Ramos (cell line): Measurements from ENCODE around the gene TRPM5.

Source experiments
- in situ Hi-C: fragments of 300-500 bp; cut with MboI; formaldehyde crosslinking; loops from one replicate; pipeline ENCODE4 v1.14.3; 2022; ENCODE audit warnings: low sequenced_read_pairs; ENCODE audit not compliant: unreplicated experiment

The TRPM5 gene

DNA sequence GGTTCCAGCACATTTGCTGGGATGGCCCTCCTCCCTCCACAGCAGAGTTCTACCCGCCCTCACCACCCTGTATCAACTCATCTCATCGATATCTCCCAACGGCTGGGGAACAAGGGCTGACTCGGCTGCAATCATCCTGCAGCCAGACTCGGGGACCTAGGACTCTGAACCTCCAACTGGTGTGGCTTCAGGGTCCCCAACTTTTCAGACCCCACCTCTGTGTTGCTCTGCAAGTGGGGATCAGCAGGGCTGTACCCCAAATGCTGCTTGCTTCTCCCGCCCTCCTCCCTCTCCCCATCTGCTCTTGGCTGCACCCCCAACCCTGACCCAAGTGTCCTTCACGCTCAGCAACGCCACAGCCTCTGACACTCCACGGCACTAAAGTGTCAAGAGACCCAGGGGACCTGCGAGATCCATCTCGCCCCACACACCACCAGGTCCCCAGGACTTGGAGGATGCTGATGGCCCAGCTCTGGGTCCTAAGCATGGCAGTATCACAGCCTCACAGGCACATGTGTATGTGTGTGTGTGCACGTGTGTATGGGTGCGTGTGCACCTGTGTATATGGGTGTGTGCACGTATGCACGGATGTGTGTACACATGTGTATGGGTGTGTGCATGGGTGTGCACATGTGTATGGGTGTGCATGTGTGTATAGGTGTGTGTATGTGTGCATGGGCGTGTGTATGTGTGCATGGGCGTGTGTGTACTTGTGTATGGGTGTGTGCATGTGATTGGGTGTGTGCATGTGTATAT lies 26.9 kb upstream of the TRPM5 start:
- in situ Hi-C loops, result no loop called here

DNA sequence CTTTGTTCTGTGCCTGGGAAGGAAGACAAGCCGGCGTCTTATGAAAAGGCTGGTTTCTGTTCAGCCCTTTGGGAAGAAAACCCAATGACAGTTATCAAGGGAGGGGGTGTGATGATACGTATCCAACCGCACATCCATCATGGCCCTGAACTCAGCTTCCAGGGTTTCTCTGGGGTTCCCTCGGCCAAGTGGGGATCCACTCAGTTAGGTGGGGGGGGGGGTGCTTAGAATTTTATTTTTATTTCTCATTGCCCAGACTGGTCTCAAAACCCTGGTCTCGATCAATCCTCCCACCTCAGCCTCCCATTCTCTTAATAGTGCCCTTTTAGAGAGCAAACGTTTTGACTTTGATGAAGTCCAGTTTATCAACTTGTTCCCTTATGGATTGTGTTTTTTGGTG lies 26.2 kb upstream of the TRPM5 start:
- in situ Hi-C loops, result no loop called here

DNA sequence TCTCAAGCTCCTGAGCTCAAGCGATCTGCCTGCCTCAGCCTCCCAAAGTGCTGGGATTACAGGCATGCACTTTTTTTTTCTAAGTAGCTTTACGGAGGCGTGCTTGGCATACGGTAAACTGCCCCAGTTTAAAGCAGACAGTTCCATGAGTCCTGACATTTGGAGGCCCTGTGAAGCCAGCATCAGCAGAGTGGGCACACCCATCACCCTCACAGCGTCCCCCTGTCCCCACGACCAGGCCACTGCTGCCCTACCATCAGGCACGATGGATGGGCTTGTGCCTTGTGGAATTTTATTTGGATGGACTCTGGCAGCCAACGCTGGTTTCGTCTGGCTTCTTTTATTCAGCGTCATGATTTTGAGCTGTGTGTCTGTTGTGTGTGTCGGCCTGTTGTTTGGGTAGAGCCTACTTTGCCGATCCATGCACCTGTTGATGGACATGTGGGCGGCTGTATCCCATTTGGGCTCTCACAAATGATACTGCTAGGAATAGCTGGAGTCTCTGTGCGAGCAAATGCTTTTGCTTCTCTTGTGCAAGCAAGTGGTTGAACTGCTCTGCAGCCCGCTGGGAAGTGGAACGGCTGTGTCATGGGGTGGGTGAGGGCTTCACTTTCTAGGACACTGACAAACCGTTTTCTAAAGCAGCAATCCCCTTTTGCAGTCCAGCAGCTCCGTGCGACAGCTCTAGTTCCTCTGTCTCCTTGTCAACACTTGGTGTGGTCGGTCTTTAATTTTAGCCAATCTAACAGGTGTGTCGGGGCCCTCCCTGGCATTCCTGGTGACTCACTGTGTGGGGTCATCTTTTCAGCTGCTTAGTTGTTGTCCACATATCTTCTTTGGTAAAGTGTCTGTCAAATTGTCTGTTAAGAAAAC lies 24.3 kb upstream of the TRPM5 start:
- in situ Hi-C loops, result no loop called here

DNA sequence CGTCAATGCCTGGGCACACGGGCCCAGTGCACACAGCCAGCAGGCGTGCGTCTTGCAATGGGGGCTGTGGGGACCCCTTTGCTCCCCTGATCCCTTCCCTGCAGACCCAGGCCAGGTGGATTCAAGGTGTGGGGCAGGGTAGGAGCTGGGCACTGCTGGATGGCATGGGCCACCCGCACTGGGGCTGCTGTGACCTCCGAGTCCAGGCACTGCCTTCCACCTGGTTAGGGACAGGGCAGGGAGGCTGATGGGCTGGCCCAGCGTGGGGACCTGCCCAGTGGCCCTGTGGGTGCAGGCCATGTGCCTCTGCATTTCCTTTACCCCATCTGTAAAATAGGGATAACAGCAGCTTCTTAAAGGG lies 23.4 kb upstream of the TRPM5 start:
- in situ Hi-C loops, result no loop called here

DNA sequence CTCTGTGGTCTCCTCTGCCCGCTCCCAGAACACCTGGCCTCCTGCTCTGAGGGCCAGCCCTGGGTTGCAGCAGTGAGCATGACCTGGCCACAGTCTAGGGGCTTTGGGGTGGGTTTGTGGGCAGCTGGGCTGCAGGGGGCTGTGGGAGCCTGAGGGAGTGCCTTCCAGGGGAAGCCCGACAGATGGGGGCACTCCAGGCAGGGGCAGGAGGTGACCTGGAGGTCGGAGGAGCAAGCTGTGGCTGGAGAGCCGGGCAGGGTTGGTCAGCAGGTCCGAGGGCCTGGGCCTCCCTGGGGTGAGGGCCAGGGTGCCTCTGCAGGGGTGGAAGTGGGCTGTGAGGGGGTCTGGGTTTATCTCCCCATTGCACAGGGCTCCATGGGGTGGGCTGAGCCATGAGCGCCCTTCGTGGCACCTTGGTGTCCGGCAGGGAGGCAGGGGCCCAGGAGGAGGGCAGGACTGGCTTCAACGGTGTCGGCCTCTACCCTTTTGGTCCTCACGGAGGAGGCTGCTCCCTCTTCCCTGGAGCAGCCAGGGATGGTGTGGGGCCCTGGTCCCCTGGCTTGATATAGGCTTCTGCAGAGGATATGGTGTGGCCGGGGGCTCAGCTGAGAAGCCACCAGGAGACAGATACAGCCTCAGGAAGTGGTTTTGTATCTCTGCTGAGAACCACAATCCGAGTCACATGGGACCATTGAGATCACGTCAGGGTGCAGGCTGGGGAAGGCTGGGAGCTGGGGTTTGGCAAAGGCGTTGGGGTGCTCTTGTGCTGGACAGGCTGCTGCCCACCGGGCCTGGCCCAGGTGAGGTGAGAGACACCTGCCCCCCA lies 22.8 kb upstream of the TRPM5 start:
- in situ Hi-C loops, result no loop called here

DNA sequence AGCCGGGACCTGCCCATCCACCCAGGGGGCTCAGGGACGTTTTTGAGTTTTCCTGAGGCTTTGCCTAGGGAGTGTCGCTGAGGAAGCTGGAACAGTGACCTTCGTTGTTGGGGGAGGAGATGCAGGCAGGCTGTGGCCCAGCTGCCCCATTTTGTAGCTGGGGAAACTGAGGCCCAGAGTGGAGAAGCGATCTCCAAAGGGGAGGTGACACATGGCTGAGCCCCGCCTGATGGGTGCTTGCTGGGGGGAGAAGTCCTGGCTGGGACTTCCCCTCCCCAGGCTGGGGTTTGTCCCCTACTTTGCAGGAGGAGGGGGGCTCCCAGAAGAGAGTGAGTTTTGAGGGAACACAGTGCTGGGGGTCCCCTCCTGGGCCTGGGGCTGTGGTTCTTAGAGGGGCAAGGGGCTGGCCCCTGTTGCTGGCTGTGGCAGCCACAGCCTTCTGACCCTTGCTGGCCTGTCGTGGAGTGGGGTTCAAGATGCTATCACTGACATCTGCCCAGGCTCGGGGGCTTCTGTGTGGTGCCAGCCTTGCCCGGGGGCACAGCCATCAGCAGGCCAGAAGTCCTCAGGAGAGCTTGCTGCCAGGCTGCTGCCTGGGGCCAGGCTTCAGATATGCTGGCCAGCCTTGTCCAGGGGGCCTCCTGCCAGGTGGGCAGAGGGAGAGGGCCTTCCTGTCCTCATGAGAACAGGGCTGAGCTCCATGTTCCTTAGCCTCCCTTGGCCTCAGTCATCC lies 21.9 kb upstream of the TRPM5 start:
- in situ Hi-C loops, result no loop called here

DNA sequence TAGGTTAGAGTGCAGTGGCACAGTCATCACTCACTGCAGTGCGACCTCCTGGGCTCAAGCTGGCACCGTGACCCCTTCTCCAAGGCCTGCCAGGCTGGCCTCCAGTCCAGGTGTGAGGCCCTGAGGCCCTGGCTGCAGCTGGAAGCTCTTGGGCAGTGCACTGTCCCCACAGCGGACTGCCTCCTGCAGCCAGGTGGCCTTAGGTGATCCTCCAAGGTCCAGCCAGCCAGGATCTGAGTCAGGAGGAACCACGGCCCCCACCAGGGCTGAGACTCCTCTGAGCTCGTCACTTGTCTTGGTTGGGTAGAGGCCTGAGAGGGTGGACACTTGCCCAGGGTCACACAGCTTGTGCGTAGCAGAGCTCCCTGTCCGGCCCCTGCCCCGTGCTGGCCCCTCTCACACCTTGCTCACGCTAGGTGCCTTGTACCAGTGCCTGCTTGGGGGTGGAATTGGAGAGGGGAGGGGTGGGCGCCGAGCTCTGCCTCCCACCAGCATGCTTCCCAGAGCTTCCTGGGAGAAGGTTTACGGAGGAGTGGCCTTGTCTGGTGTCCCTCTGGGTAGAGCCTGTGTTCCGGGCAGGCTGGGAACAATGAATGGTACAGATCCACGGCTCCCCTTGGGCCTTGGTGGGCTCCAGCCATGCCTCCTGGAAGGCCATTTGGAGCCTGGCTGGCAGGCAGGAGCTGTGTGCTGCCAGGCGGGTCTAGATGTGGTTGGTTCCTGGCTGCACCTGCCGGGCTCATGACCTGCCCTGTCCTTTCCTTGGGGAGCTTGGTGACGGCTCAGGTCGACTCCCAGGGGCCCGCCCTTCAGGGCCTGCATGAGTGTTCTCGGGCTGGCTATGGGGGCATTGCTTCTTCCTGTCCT lies 21.1 kb upstream of the TRPM5 start:
- in situ Hi-C loops, result no loop called here

DNA sequence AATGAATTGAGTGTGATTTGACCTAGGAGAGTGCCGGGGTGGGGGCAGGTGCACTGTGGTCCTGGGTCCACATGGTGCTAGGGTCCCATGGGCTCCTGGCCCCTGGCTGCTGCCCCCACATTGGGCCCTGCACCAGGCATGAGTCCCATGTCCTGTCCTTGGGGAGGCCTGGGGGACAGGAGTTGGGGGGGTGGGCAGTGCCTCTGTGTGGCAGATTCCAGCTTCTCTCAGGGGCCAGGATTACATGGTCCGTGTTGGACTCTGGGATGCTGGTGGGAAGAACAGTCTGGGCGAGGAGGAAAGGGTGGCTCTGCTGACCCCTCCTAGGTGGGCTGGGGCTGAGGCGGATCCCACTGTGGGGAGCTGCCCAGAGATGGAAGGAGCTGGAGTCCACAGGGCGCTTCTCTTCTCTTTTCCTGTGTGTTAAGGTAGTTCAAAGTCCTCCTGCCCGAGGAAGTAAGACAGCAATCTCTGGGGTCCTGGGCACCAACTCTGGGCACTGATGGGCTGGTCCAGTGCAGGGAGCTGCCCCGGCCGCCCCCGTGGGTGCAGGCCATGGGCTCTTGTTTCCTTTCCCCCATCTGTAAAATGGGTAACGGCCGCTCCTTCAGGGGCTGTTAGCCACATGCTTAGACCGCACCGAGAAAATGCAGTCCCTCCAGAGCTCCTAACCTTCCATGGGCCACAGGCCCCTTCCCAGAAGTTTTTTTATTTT lies 20.3 kb upstream of the TRPM5 start:
- in situ Hi-C loops, result no loop called here

DNA sequence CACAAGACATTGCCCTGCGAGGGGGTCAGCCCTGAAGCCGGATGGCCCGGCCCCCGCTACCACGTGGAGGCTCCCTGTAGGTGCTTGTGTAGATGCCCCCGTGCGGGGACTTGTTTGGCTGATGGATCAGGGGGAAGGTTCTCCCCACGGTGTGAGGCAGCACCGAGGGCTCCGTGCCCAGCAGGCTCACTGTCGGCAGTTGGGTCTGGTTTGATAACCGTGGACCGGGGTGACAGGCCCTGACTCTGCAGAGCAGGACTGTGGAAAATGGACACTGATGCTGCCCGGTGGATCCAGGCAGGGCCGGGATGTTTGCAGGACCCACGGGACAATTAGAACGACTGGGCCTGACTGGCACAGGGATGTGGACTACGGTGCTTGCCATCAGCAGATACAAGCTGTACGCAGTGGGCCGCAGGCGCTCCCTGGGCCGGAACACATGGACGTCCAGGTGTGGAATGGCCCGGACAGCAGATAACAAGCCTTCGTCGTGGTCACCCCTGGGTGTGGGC lies 19.5 kb upstream of the TRPM5 start:
- in situ Hi-C loops, result no loop called here

DNA sequence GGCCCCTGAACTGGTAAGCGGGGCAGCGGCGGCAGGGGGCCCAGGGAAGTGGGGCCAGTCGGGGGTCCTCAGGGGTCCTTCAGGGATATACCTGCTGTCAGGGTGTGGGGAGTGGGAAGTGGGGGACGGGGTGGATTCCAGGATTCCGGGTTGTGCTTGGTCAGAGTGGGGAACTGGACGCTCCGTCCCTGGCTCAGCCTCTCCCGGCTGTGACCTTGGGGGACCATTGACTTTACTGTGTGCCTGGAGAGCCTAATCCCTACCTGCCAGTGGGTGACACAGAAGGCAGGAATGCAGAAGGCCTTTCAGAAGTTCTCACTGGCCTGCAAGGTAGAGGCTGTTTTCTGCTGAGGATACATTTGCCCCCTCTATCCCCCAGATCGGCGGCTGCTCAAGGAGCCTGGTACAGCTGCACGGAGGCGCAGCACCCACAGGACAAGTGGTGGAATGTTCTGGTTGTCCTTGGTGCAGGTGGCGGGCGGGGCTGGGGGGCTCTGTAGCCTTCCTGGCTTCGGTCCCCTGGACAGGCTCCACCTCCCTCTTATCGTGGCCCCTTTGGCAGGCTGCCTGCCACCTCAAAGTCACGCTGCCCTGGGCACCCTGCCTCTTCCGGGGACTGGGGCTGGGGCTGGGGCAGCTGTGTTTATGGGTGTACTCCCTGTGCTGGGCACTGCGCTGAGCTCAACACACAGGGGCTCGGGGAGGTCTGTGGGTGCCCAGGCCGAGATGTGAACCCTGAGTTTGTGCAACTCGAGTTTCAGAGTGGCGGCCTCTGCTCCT lies 18.9 kb upstream of the TRPM5 start:
- in situ Hi-C loops, result no loop called here

DNA sequence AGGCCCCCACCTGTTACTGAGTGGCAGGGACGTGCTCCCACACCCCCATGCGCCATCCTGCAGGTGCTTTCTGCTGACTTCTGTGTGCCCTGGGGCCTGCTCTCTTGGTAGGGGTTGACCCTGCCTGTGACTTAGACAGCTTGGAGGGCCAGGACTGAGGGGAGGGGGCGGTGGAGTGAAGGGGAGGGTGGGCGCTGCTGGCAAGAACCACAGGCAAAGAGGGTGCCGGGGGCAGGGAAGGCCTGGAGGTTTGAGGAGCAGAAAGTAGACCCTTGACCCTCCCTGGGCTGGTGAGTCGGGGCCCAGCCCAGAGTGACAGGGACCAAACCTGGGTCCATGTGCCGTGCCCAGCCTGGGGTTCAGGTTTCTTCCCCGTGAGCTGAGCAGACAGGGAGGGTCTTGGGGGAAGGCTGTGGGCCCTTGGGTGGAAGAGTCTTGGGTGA lies 18.2 kb upstream of the TRPM5 start:
- in situ Hi-C loops, result no loop called here

DNA sequence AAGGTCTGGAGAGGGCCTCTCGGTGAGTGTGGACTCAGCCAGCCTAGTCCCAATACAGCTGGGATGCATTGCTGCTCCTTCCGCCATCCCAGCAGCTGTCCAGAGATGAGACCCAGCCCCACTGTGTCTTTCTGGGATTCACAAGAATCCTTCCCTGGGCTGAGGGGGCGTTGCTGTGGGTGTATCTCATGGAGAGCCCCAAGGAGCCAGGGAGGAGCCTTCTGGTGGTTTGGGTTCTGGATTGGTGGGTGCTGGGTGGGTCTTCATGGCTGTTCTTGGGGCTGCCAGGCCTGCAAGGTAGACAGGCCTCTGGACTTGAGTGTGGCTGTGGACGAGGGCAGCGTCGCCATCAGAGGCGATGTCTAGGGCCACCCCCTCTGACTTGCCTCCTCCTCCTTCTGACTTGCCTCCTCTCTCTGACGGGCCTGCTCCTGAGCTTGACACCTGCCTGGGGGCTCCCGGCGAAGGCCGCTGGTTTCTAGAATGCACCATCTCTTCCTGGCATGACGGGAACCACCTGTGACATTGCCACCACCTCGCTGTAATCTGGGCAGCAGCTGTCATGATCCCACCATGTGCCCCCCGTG lies 17.7 kb upstream of the TRPM5 start:
- in situ Hi-C loops, result no loop called here

DNA sequence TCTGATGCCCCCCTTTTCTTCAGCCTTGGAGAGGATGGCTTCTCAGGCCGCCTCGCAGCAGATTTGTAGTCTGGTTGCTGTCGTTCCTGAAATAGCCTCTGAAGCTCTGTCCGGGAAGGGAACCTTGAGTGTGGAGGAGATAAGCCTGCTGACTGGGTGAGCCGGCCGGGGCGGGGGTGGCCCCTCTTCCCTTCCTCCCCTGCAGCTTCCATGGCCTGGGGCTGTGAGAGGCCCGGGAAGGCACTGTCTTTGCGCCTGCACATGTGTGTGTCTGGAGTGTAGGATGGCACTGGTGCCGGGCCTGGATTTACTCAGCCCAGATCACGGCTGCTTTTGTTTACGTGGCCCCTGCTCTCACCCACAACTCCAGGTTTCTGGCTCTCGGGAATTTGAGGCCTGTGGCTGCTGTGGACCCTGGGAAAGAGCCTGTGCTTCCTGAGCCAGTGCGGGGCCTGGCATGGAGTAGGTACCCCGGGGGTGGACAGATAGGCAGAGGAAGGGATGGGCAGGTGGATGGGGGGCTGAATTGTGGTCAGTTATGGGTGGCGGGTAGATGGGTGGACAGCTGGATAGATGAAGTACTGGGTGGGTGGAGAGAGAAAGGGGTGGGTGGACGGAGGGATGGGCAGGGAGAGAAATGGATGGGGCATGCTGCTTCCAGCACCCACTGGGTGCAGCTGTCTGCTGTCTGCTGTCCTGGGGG lies 17.1 kb upstream of the TRPM5 start:
- in situ Hi-C loops, result no loop called here

DNA sequence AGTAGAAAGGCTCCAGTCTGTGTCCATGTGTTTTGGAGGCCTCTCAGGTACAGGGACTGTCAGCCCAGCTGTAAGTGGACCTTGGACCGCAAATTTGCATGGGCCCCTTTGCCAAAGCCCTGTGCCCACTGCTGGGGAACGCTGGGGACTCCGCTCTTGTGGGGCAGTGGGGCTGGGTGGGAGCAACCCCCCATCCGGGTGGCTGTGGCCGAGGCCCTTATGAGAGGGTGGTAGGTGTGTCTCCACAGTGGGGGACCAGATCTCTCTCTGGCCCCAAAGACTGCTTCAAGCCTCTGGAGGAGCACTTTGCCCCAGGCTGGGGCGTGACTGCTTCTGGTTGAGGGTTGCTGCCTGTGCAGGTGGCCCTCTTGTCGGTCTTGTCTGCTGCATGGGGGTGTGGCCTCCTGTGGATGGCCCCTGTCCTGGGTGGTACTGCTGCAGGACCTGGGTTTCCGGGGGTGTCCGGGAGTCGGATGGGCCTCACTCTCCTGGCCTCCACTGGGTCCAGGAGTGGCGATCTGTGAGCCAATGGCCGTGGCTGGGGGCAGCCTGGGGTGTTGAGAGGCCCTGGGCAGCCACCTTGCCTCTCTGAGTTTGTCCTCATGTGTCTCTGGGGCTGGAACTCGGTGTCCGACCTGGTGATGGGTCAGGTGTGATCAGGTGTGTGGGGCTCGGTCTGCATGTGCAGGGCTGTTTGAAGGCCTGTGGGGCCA lies 16.4 kb upstream of the TRPM5 start:
- in situ Hi-C loops, result no loop called here

DNA sequence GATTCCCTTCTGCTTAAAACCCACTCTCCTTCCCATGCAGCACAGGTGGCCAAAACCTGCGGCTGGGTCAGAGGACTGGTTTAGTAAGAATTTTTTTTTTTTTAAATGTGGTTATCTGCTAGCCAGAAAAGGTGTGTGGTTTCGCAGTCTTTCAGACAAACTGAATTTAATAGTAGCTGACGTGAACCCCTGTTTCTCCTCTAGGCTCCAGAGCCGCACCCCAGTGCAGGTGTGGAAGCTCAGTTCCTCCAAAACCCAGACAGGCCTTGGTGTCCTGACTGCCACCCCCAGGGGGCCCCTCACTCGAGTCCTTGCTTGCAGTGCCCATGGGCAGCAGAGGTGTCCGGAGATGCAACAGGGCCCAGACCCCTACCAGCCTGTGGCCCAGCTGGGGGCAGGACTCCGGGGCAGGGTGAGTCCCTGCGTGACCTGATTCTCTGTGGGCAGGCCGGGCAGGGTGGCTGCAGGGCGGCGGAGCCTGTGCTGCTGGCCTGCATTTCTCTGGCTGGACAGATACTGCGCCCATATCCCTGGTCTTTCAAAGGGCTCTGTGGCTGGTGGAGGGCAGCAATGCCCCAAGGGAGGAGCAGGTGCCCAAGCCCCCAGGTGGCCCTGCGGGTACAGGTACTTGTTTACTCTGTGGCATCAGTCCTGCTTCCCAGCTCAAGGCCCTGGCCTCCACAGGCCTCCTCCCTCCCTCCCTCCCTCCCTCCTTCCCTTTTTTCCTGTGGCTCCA lies 15.7 kb upstream of the TRPM5 start:
- in situ Hi-C loops, result no loop called here
